ENCODE measurements around the gene COX4I2.
A peak's percentile ranks its signal among the peaks of the same experiment; 100 is the strongest.

- TF ChIP-seq REST (IDR thresholded peaks at IDR 0.05) (no peak), RXRA (IDR thresholded peaks at IDR 0.05) (no peak), JUND (IDR thresholded peaks at IDR 0.05) (no peak), TAF1 (conservative IDR thresholded peaks at IDR 0.05) (no peak), MAX (IDR thresholded peaks at IDR 0.05) (no peak), YY1 (IDR thresholded peaks at IDR 0.05) (peak; percentile 14), RAD21 (IDR thresholded peaks at IDR 0.05) (no peak), EGR1 (IDR thresholded peaks at IDR 0.05; ENCODE audit: low read depth in 2 of 2) (no peak), SP1 (IDR thresholded peaks at IDR 0.05) (no peak), FOXA1 (IDR thresholded peaks at IDR 0.05) (no peak)
- TF ChIP-seq, protein P1, sequence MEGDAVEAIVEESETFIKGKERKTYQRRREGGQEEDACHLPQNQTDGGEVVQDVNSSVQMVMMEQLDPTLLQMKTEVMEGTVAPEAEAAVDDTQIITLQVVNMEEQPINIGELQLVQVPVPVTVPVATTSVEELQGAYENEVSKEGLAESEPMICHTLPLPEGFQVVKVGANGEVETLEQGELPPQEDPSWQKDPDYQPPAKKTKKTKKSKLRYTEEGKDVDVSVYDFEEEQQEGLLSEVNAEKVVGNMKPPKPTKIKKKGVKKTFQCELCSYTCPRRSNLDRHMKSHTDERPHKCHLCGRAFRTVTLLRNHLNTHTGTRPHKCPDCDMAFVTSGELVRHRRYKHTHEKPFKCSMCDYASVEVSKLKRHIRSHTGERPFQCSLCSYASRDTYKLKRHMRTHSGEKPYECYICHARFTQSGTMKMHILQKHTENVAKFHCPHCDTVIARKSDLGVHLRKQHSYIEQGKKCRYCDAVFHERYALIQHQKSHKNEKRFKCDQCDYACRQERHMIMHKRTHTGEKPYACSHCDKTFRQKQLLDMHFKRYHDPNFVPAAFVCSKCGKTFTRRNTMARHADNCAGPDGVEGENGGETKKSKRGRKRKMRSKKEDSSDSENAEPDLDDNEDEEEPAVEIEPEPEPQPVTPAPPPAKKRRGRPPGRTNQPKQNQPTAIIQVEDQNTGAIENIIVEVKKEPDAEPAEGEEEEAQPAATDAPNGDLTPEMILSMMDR (IDR thresholded peaks at IDR 0.05; ENCODE audit: low read depth, low read length, missing input control) = no peak
- TF ChIP-seq, protein P2, sequence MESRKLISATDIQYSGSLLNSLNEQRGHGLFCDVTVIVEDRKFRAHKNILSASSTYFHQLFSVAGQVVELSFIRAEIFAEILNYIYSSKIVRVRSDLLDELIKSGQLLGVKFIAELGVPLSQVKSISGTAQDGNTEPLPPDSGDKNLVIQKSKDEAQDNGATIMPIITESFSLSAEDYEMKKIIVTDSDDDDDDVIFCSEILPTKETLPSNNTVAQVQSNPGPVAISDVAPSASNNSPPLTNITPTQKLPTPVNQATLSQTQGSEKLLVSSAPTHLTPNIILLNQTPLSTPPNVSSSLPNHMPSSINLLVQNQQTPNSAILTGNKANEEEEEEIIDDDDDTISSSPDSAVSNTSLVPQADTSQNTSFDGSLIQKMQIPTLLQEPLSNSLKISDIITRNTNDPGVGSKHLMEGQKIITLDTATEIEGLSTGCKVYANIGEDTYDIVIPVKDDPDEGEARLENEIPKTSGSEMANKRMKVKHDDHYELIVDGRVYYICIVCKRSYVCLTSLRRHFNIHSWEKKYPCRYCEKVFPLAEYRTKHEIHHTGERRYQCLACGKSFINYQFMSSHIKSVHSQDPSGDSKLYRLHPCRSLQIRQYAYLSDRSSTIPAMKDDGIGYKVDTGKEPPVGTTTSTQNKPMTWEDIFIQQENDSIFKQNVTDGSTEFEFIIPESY (IDR thresholded peaks at IDR 0.05) = no peak
- TF ChIP-seq, protein P3, sequence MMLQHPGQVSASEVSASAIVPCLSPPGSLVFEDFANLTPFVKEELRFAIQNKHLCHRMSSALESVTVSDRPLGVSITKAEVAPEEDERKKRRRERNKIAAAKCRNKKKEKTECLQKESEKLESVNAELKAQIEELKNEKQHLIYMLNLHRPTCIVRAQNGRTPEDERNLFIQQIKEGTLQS (IDR thresholded peaks at IDR 0.05) = no peak
Observed at GRCh38 chr20:31605902-31606803, 31.6 kb upstream of the COX4I2 start.

Data from liver (tissue), 3 donors.